Left renal cortex interstitium (tissue), 4 donors: ENCODE data around the gene TMEM37. TPM values are rescaled to one million over a fixed set of nuclear protein-coding genes. Genes with fewer than 3 reads are reported as not detected.

Source experiments
- DNase-seq, 4 donors: peaks; one replicate each; pipeline ENCODE4 v3.0.0-alpha.2; 2013; ENCODE audit warnings: low read depth in 4 of 4, low spot score in 2 of 4, missing footprints in 1 of 4
- polyA plus RNA-seq, 4 donors: library from polyadenylated mRNA; unstranded; fragments of 120-200 nt; gene quantifications; one replicate each; pipeline ENCODE4 v1.2.1, GENCODE V29; 2013; ENCODE audit not compliant: insufficient read length in 4 of 4

Gene TMEM37
- polyA plus RNA-seq, 4 donors: 45.1 to 63.1 (median 59.9) TPM

GRCh38 chr2:119416299-119416923 is 15.2 kb upstream of the TMEM37 start:
- DNase-seq: no peak

- no peak for DNase-seq
Measured at GRCh38 chr2:119417908-119418307, 13.7 kb upstream of the TMEM37 start.

- DNase-seq: no peak
Measured at GRCh38 chr2:119419065-119419464, 12.6 kb upstream of the TMEM37 start.

GRCh38 chr2:119419803-119420508 is 11.7 kb upstream of the TMEM37 start:
- DNase-seq: no peak

GRCh38 chr2:119421304-119421703 is 10.3 kb upstream of the TMEM37 start:
- no peak for DNase-seq

- DNase-seq: no peak
Measured at GRCh38 chr2:119421741-119422140, 9.9 kb upstream of the TMEM37 start.

GRCh38 chr2:119422360-119423107 is 9.1 kb upstream of the TMEM37 start:
- DNase-seq: no peak

- no peak for DNase-seq
Measured at GRCh38 chr2:119423108-119423444, 8.6 kb upstream of the TMEM37 start.

- DNase-seq: no peak
Measured at GRCh38 chr2:119423811-119424210, 7.8 kb upstream of the TMEM37 start.

GRCh38 chr2:119424284-119425118 is 7.2 kb upstream of the TMEM37 start:
- DNase-seq: no peak

- no peak for DNase-seq
Measured at GRCh38 chr2:119425119-119425405, 6.6 kb upstream of the TMEM37 start.

GRCh38 chr2:119425620-119426395 is 5.8 kb upstream of the TMEM37 start:
- DNase-seq: no peak

GRCh38 chr2:119426396-119426675 is 5.3 kb upstream of the TMEM37 start:
- no peak for DNase-seq

GRCh38 chr2:119426801-119427395 is 4.8 kb upstream of the TMEM37 start:
- no peak for DNase-seq

- no peak for DNase-seq
Measured at GRCh38 chr2:119427756-119428155, 3.9 kb upstream of the TMEM37 start.

GRCh38 chr2:119428488-119429224 is 3.0 kb upstream of the TMEM37 start:
- no peak for DNase-seq

- no peak for DNase-seq
Measured at GRCh38 chr2:119429225-119429981, 2.3 kb upstream of the TMEM37 start.

- DNase-seq: no peak
Measured at GRCh38 chr2:119430023-119430498, 1.6 kb upstream of the TMEM37 start.
